Caco-2 (cell line): ENCODE data around the gene ENTPD2. TPM values are rescaled to one million over a fixed set of nuclear protein-coding genes. Genes with fewer than 3 reads are reported as not detected.

Experiments
- BruUV-seq: library from RNA; stranded (reverse); fragments of 400-500 nt; replicated peaks from 2 replicates; lab custom pipeline; 2021; lab: Mats Ljungman, UMichigan
- CTCF ChIA-PET: fragments of 300-600 bp; sonication (Branson Sonifier 250); formaldehyde crosslinking; loops from one replicate; lab custom pipeline; 2022; ENCODE audit warnings: antibody characterized with exemption; lab: Charles Lee
- POLR2A ChIA-PET: fragments of 300-600 bp; sonication (Branson Sonifier 250); formaldehyde crosslinking; loops from one replicate; lab custom pipeline; 2022; ENCODE audit warnings: antibody characterized with exemption; lab: Charles Lee
- DNase-seq, 2 experiments: peaks; one replicate each; pipeline versions ENCODE4 v3.0.0 to v3.0.0-alpha.2; 2020 to 2022
- H3K27me3 ChIP-seq: replicated peaks from 2 replicates; pipeline ENCODE4 v1.6.0; 2011; ENCODE audit warnings: low read length; ENCODE audit not compliant: control insufficient read depth, insufficient read depth
- H3K36me3 ChIP-seq: 2 replicates; pipeline ENCODE4 v1.5.1; 2011; ENCODE audit warnings: low read length; ENCODE audit not compliant: control insufficient read depth, insufficient read depth
- H3K4me1 ChIP-seq: fragments of 250-450 bp; sonication (Bioruptor Pico); 2 replicates; pipeline ENCODE4 v1.5.1; 2020; ENCODE audit warnings: mild to moderate bottlenecking
- H3K4me3 ChIP-seq: 2 replicates; pipeline ENCODE4 v1.5.1; 2011; ENCODE audit warnings: low read depth, mild to moderate bottlenecking, control low read depth, low read length
- H3K9me3 ChIP-seq: fragments of 250-450 bp; sonication (Bioruptor Pico); 2 replicates; pipeline ENCODE4 v1.5.1; 2020; ENCODE audit warnings: mild to moderate bottlenecking, moderate library complexity
- H3K27ac Mint-ChIP-seq: one replicate; pipeline ENCODE4 v1.8.0; 2022; ENCODE audit warnings: mixed read lengths; ENCODE audit not compliant: unreplicated experiment
- H3K27me3 Mint-ChIP-seq: one replicate; pipeline ENCODE4 v1.8.0; 2022; ENCODE audit warnings: mixed read lengths; ENCODE audit not compliant: insufficient read depth, unreplicated experiment
- H3K36me3 Mint-ChIP-seq: one replicate; pipeline ENCODE4 v1.8.0; 2022; ENCODE audit warnings: mild to moderate bottlenecking, mixed read lengths; ENCODE audit not compliant: insufficient read depth, unreplicated experiment
- H3K4me1 Mint-ChIP-seq: one replicate; pipeline ENCODE4 v1.8.0; 2022; ENCODE audit warnings: low read depth, mixed read lengths; ENCODE audit not compliant: unreplicated experiment
- H3K4me3 Mint-ChIP-seq: one replicate; pipeline ENCODE4 v1.8.0; 2022; ENCODE audit warnings: mild to moderate bottlenecking, moderate library complexity, mixed read lengths; ENCODE audit not compliant: unreplicated experiment
- H3K9me3 Mint-ChIP-seq: one replicate; pipeline ENCODE4 v1.8.0; 2022; ENCODE audit warnings: mixed read lengths; ENCODE audit not compliant: unreplicated experiment
- intact Hi-C: fragments of 100-400 bp; cut with micrococcal nuclease; formaldehyde crosslinking; loops from one replicate; pipeline ENCODE4 v1.10.0; 2022; ENCODE audit not compliant: unreplicated experiment
- total RNA-seq: library from RNA; stranded (reverse); gene quantifications from 2 replicates; pipeline ENCODE4 v1.2.3, GENCODE V29; 2022
- TF ChIP-seq, protein P1 (sequence below), 2 experiments: fragments of 200-600 bp in 1 of 2; IDR thresholded peaks; 1 replicate in 1 of 2; 2 replicates in 1 of 2; pipeline versions ENCODE4 v1.5.1 to v1.8.0; 2011 to 2022; ENCODE audit warnings: antibody characterized with exemption in 1 of 2, control low read depth in 1 of 2, inconsistent platforms in 1 of 2, low read depth in 1 of 2, low read length in 1 of 2, mild to moderate bottlenecking in 1 of 2, moderate library complexity in 1 of 2; ENCODE audit not compliant: insufficient read depth in 1 of 2, severe bottlenecking in 1 of 2, unreplicated experiment in 1 of 2

ENTPD2 gene
- total RNA-seq, 1 experiment from 2014 or later: 2.9 TPM

DNA sequence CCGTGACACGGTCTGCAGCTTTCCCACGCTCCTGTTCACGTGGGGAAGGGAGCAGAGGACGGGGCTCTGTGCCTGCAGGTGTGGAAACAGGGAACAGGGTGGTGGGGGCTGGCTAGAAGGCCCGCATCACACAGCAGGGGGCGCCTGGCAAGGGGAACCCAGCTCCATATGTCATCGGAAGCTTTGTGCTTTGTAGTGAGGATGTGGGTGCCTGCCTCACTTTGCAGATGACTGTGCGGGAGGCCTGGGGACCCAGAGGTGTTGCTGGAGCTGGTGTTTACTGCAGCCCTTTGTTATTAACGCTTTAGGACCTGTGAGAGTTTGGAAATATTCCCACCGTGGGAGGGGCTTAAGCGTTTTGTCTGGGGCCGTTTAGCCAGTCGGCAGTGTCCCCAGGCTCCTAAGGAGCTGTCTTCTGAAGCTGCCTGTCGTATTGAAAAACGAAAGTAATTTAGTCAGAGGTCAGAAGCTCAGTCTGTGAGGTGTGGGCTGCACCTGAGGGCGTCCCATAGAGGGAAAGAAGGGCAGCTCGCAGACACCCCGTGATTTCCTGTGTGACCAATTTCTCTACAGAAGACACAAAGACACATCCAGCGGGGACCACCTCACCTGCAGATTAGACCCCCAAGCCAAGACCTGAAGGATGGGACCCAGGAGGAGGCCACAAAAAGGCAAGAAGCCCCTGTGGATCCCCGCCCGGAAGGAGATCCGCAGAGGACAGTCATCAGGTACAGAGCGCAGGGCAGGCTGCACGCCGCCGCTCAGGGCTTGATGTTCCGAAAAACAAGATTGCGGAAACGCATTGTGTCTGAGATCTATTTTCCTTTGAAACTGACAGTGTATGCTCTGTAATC is 42.0 kb upstream of the ENTPD2 start:
- POLR2A ChIA-PET: no interaction called here

DNA sequence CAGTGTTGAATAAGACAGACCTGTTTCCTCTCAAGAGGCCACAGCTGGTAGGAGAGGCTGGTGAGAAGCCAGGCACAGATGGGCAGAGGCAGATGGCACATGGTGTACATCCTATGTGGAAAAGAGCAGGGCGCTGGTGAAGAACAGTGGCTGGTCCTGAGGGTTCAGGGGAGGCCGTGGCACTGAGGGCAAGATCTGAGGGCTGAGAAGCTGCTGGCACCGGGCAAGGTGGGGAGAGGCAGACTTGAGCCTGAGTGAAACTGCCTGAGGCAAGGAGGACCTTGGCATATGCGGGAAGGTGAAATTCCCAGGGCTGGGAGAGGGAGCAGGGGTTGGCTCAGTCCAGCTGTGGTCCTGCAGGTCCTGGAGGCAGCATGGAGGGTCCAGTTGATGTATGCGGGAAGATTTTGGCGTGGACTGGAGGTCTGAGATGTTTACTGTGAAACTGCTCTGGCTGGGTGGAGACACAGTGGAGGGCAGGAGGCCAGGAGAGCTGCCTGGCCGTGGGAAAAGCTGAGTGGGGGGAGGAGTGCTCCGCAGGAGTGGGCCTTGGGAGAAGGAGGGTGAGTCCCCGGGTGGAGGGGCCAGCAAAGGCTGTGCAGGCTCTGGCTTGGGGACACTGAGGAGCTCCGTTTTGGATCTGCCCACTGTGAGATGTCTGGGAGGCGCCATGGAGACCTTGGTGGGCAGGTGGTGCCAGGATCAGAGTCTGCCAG is 35.5 kb upstream of the ENTPD2 start:
- Mint-ChIP-seq H3K27me3 (no peaks in the 10 kb centered on the region), H3K4me3 (no peak overlapping the region), H3K36me3 (peaks cover 21% of the 10 kb centered on the region), H3K4me1 (peaks cover 15% of the 10 kb centered on the region), H3K27ac (peak overlapping the region; percentile 47), H3K9me3 (no peaks in the 10 kb centered on the region)
- TF ChIP-seq, protein P1, sequence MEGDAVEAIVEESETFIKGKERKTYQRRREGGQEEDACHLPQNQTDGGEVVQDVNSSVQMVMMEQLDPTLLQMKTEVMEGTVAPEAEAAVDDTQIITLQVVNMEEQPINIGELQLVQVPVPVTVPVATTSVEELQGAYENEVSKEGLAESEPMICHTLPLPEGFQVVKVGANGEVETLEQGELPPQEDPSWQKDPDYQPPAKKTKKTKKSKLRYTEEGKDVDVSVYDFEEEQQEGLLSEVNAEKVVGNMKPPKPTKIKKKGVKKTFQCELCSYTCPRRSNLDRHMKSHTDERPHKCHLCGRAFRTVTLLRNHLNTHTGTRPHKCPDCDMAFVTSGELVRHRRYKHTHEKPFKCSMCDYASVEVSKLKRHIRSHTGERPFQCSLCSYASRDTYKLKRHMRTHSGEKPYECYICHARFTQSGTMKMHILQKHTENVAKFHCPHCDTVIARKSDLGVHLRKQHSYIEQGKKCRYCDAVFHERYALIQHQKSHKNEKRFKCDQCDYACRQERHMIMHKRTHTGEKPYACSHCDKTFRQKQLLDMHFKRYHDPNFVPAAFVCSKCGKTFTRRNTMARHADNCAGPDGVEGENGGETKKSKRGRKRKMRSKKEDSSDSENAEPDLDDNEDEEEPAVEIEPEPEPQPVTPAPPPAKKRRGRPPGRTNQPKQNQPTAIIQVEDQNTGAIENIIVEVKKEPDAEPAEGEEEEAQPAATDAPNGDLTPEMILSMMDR (IDR thresholded peaks at IDR 0.05; ENCODE audit: insufficient read depth in 1 of 2, low read depth in 1 of 2, low read length in 1 of 2, severe bottlenecking in 1 of 2, unreplicated experiment in 1 of 2): no peak
- no peaks in the 10 kb centered on the region for H3K9me3 ChIP-seq
- CTCF ChIA-PET: interaction anchor here (1.1 kb wide), 1 partner anchor 25 kb away, joined by 6 read pairs; no protein-coding TSS in a partner anchor
- POLR2A ChIA-PET: no interaction called here
- BruUV-seq: no TSS peak
- no peaks in the 10 kb centered on the region for H3K27me3 ChIP-seq
- no peaks in the 10 kb centered on the region; the same call in 1 of the 2 replicates for H3K36me3 ChIP-seq
- peaks cover 7% of the 10 kb centered on the region for H3K4me1 ChIP-seq
- DNase-seq: peak in 1 of 2 experiments; percentile 26
- intact Hi-C loops: no loop called here
- no peak overlapping the region for H3K4me3 ChIP-seq

More for the DNA sequence above, 42.0 kb upstream of the ENTPD2 start:
- TF ChIP-seq, protein P1 (IDR thresholded peaks at IDR 0.05; ENCODE audit: insufficient read depth in 1 of 2, low read depth in 1 of 2, low read length in 1 of 2, severe bottlenecking in 1 of 2, unreplicated experiment in 1 of 2): peak in 1 of 2 experiments; percentile 45
- BruUV-seq: no TSS peak
- Histone ChIP-seq H3K4me3 (no peak overlapping the region), H3K27me3 (no peaks in the 10 kb centered on the region), H3K4me1 (no peaks in the 10 kb centered on the region), H3K9me3 (no peaks in the 10 kb centered on the region), H3K36me3 (no peaks in the 10 kb centered on the region; the same call in 1 of the 2 replicates)
- H3K27me3 Mint-ChIP-seq: no peaks in the 10 kb centered on the region
- no peaks in the 10 kb centered on the region for H3K9me3 Mint-ChIP-seq
- no peak overlapping the region for H3K4me3 Mint-ChIP-seq
- intact Hi-C loops: no loop called here
- no peak for DNase-seq
- CTCF ChIA-PET: interaction anchor here (0.7 to 1.6 kb wide), 5 partner anchors 9 to 141 kb away, joined by 3 to 8 read pairs (median 5); partner anchors contain the start of gene MAN1B1
- no peaks in the 10 kb centered on the region for H3K4me1 Mint-ChIP-seq
- no peak overlapping the region for H3K27ac Mint-ChIP-seq
- H3K36me3 Mint-ChIP-seq: peaks cover 20% of the 10 kb centered on the region

DNA sequence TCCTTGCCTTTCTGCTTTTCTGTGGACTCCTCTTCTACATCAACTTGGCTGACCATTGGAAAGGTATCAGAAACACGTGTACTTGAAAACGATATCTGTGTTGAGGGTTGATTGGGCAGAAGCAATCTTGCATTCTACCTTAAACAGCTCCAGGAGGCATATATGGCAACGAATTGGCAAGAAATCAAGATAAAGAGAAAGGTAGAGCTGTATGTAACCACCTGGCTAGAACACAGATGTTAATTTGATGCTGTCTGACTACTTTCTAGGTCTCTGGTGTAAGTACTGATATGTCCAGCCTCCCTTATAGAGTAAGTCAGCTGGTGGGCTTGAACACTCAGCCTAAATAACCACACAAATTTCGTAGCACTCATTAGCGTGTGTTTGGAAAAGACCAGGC is 34.3 kb upstream of the ENTPD2 start:
- H3K4me1 Mint-ChIP-seq: peaks cover 15% of the 10 kb centered on the region
- CTCF ChIA-PET: interaction anchor here (0.6 kb wide), 1 partner anchor 205 kb away, joined by 5 read pairs; no protein-coding TSS in a partner anchor
- no peaks in the 10 kb centered on the region for H3K9me3 Mint-ChIP-seq
- H3K36me3 ChIP-seq: no peaks in the 10 kb centered on the region; the same call in 1 of the 2 replicates
- H3K4me3 Mint-ChIP-seq: peak overlapping the region; percentile 100
- H3K36me3 Mint-ChIP-seq: peaks cover 21% of the 10 kb centered on the region
- TF ChIP-seq, protein P1 (IDR thresholded peaks at IDR 0.05; ENCODE audit: insufficient read depth in 1 of 2, low read depth in 1 of 2, low read length in 1 of 2, severe bottlenecking in 1 of 2, unreplicated experiment in 1 of 2): no peak
- H3K27ac Mint-ChIP-seq: peak overlapping the region; percentile 76
- peaks cover 7% of the 10 kb centered on the region for H3K4me1 ChIP-seq
- no peaks in the 10 kb centered on the region for H3K27me3 ChIP-seq
- BruUV-seq: TSS peak; percentile 30
- H3K9me3 ChIP-seq: no peaks in the 10 kb centered on the region
- intact Hi-C loops: no loop called here
- POLR2A ChIA-PET: interaction anchor here (0.6 kb wide), 1 partner anchor 18 kb away, joined by 4 read pairs; the partner anchor contains the start of gene SAPCD2
- DNase-seq: no peak
- H3K27me3 Mint-ChIP-seq: no peaks in the 10 kb centered on the region
- no peak overlapping the region for H3K4me3 ChIP-seq
